HUDEP-2 (cell line): Measurements from ENCODE around the gene SEC61A1.
A peak's percentile ranks its signal among the peaks of the same experiment; 100 is the strongest.

ENCODE experiments used
- DNase-seq, 76 experiments: peaks; one replicate each; lab custom pipeline; 2025; ENCODE audit not compliant: unreplicated experiment in 76 of 76; lab: John Stamatoyannopoulos, UW

SEC61A1 gene

GRCh38 chr3:128076483-128077201 lies 24.4 kb downstream of the SEC61A1 start:
- peak in 71 of 76 experiments; percentile 2 to 78 (median 63) for DNase-seq

GRCh38 chr3:128077202-128077624 lies 25.0 kb downstream of the SEC61A1 start:
- peak in 25 of 76 experiments; percentile 5 to 64 (median 40) for DNase-seq

GRCh38 chr3:128077665-128078064 lies 25.4 kb downstream of the SEC61A1 start:
- peak in 2 of 76 experiments; percentile 30 to 52 for DNase-seq

GRCh38 chr3:128078322-128078721 lies 26.1 kb downstream of the SEC61A1 start:
- DNase-seq, result no peak

GRCh38 chr3:128078875-128079274 lies 26.6 kb downstream of the SEC61A1 start:
- no peak for DNase-seq

- DNase-seq, result no peak
Measured at GRCh38 chr3:128079823-128080222, 27.6 kb downstream of the SEC61A1 start.

GRCh38 chr3:128080323-128081080 lies 28.3 kb downstream of the SEC61A1 start:
- DNase-seq, result peak in 12 of 76 experiments; percentile 2 to 34 (median 16)

GRCh38 chr3:128081226-128081625 lies 29.0 kb downstream of the SEC61A1 start:
- DNase-seq, result no peak

- DNase-seq, result no peak
Measured at GRCh38 chr3:128081846-128082245, 29.6 kb downstream of the SEC61A1 start.

- no peak for DNase-seq
Measured at GRCh38 chr3:128082546-128082945, 30.3 kb downstream of the SEC61A1 start.

- DNase-seq, result no peak
Measured at GRCh38 chr3:128083396-128083795, 31.2 kb downstream of the SEC61A1 start.

GRCh38 chr3:128083980-128084674 lies 31.9 kb downstream of the SEC61A1 start:
- no peak for DNase-seq

- DNase-seq, result no peak
Measured at GRCh38 chr3:128084675-128085021, 32.4 kb downstream of the SEC61A1 start.

- no peak for DNase-seq
Measured at GRCh38 chr3:128089135-128089534, 36.9 kb downstream of the SEC61A1 start.

- DNase-seq, result no peak
Measured at GRCh38 chr3:128091586-128091985, 39.3 kb downstream of the SEC61A1 start.

- no peak for DNase-seq
Measured at GRCh38 chr3:128094295-128095151, 42.3 kb downstream of the SEC61A1 start.

GRCh38 chr3:128095222-128095703 lies 43.0 kb downstream of the SEC61A1 start:
- peak in 63 of 76 experiments; percentile 2 to 76 (median 57) for DNase-seq

- no peak for DNase-seq
Measured at GRCh38 chr3:128098234-128098633, 46.0 kb downstream of the SEC61A1 start.

- no peak for DNase-seq
Measured at GRCh38 chr3:128100161-128100560, 47.9 kb downstream of the SEC61A1 start.

GRCh38 chr3:128100638-128101037 lies 48.4 kb downstream of the SEC61A1 start:
- DNase-seq, result no peak
